GM12878 (cell line): ENCODE data around the gene PKP3. TPM values are rescaled to one million over a fixed set of nuclear protein-coding genes. Genes with fewer than 3 reads are reported as not detected.
A peak's percentile ranks its signal among the peaks of the same experiment; 100 is the strongest.

Experiments
- ATAC-seq: fragments of 200-7000 bp; cut with Tn5 transposase; 3 replicates; pipeline ENCODE4 v1.9.1; 2020; ENCODE audit warnings: mild to moderate bottlenecking, moderate library complexity
- BruUV-seq: library from RNA; stranded (reverse); fragments of 400-500 nt; replicated peaks from 2 replicates; lab custom pipeline; 2021; lab: Mats Ljungman, UMichigan
- CTCF ChIA-PET: fragments of 300-600 bp; sonication (Branson Sonifier 250); formaldehyde crosslinking; extraction: SDS; loops from one replicate; lab custom pipeline; 2021; ENCODE audit warnings: inconsistent platforms; lab: Yijun Ruan, JAX
- POLR2A ChIA-PET: fragments of 350-600 bp; formaldehyde crosslinking; extraction: SDS; loops from one replicate; lab custom pipeline; 2021; ENCODE audit warnings: inconsistent platforms; lab: Charles Lee
- RAD21 ChIA-PET: fragments of 300-600 bp; sonication (Branson Sonifier 250); formaldehyde crosslinking; loops from one replicate; lab custom pipeline; 2023; ENCODE audit warnings: antibody characterized with exemption; ENCODE audit not compliant: unreplicated experiment; lab: Charles Lee
- SMC1A ChIA-PET: fragments of 300-600 bp; sonication (Branson Sonifier 250); formaldehyde crosslinking; loops from one replicate; lab custom pipeline; 2023; ENCODE audit not compliant: unreplicated experiment, uncharacterized antibody; lab: Charles Lee
- DNase-seq: peaks from one replicate; pipeline ENCODE4 v3.0.0-alpha.2; 2011; ENCODE audit warnings: low read depth, low spot score
- FAIRE-seq: peaks from 3 replicates; lab custom pipeline; 2011; peaks lifted over from hg19 to GRCh38; lab: Jason Lieb, UNC
- H2AFZ ChIP-seq: 2 replicates; pipeline ENCODE4 v1.6.0; 2011; ENCODE audit warnings: low read depth, low read length, control low read depth; ENCODE audit not compliant: control insufficient read depth
- H3K27ac ChIP-seq: 2 replicates; pipeline ENCODE4 v1.5.1; 2011; ENCODE audit warnings: control low read depth; ENCODE audit not compliant: control insufficient read depth, insufficient read depth
- H3K27me3 ChIP-seq, 2 experiments: replicated peaks in 1 of 2; 2 replicates each; pipeline versions ENCODE4 v1.6.0 to v1.6.1; 2011; ENCODE audit warnings: low read length in 1 of 2; ENCODE audit not compliant: control insufficient read depth in 2 of 2, insufficient read depth in 2 of 2
- H3K36me3 ChIP-seq, 2 experiments: 2 replicates each; pipeline ENCODE4 v1.5.1; 2011; ENCODE audit warnings: low read length in 1 of 2; ENCODE audit not compliant: control insufficient read depth in 2 of 2, insufficient read depth in 2 of 2
- H3K4me1 ChIP-seq: 2 replicates; pipeline ENCODE4 v1.6.1; 2011; ENCODE audit warnings: mild to moderate bottlenecking, low read length, moderate library complexity, mixed read lengths; ENCODE audit not compliant: control insufficient read depth, insufficient read depth
- H3K4me2 ChIP-seq: 2 replicates; pipeline ENCODE4 v1.6.0; 2011; ENCODE audit warnings: control low read depth; ENCODE audit not compliant: control insufficient read depth, insufficient read depth
- H3K4me3 ChIP-seq: fragments of 200-600 bp; sonication (generic); 2 replicates; pipeline ENCODE4 v1.5.1; 2016
- H3K79me2 ChIP-seq: 2 replicates; pipeline ENCODE4 v1.6.0; 2011; ENCODE audit warnings: low read length; ENCODE audit not compliant: control insufficient read depth, insufficient read depth
- H3K9ac ChIP-seq: 2 replicates; pipeline ENCODE4 v1.8.0; 2011; ENCODE audit warnings: low read length, control low read depth, mixed read lengths; ENCODE audit not compliant: control insufficient read depth, insufficient read depth
- H3K9me3 ChIP-seq: replicated peaks from 3 replicates; pipeline ENCODE4 v1.5.1; 2011; ENCODE audit warnings: mild to moderate bottlenecking, low read length; ENCODE audit not compliant: control insufficient read depth, insufficient read depth
- H4K20me1 ChIP-seq: 2 replicates; pipeline ENCODE4 v1.6.0; 2011; ENCODE audit not compliant: control insufficient read depth, insufficient read depth
- BACH1 ChIP-seq: fragments of 450-650 bp; IDR thresholded peaks from 2 replicates; pipeline ENCODE4 v1.6.1; 2017; ENCODE audit warnings: mild to moderate bottlenecking, borderline replicate concordance
- BHLHE40 ChIP-seq, 2 experiments: fragments of 450-650 bp in 1 of 2; IDR thresholded peaks; 2 replicates each; pipeline ENCODE4 v1.6.1; 2011 to 2017; ENCODE audit warnings: low read depth in 2 of 2, borderline replicate concordance in 1 of 2, improper control_type of control experiment in 1 of 2, low read length in 1 of 2, mild to moderate bottlenecking in 1 of 2
- CBX3 ChIP-seq: fragments of 200-600 bp; sonication (generic); IDR thresholded peaks from 2 replicates; pipeline ENCODE4 v1.6.1; 2016; ENCODE audit warnings: low read depth, borderline replicate concordance
- ESRRA ChIP-seq: IDR thresholded peaks from 2 replicates; pipeline ENCODE4 v1.6.1; 2012; ENCODE audit warnings: mild to moderate bottlenecking, low read length, improper control_type of control experiment
- HDGF ChIP-seq: fragments of 450-650 bp; IDR thresholded peaks from 2 replicates; pipeline ENCODE4 v1.6.1; 2016; ENCODE audit warnings: antibody characterized with exemption
- MLLT1 ChIP-seq: fragments of 450-650 bp; IDR thresholded peaks from 2 replicates; pipeline ENCODE4 v1.6.1; 2016; ENCODE audit warnings: mild to moderate bottlenecking
- POLR2A ChIP-seq: IDR thresholded peaks from 2 replicates; pipeline ENCODE4 v1.6.1; 2011; ENCODE audit warnings: low read depth, mild to moderate bottlenecking, low read length
- SIN3A ChIP-seq: IDR thresholded peaks from 2 replicates; pipeline ENCODE4 v1.6.1; 2012; ENCODE audit warnings: low read depth, low read length, improper control_type of control experiment
- SREBF1 ChIP-seq: IDR thresholded peaks from 2 replicates; pipeline ENCODE4 v1.6.1; 2012; ENCODE audit warnings: mild to moderate bottlenecking, low read length
- SUZ12 ChIP-seq: fragments of 200-600 bp; sonication (generic); IDR thresholded peaks from one replicate; pipeline ENCODE4 v1.6.1; 2018; ENCODE audit warnings: antibody characterized with exemption, mild to moderate bottlenecking; ENCODE audit not compliant: unreplicated experiment
- ZNF384 ChIP-seq: IDR thresholded peaks from 2 replicates; pipeline ENCODE4 v1.6.1; 2012; ENCODE audit warnings: low read depth, mild to moderate bottlenecking, low read length, improper control_type of control experiment, borderline replicate concordance
- ZNF622 ChIP-seq: fragments of 450-650 bp; IDR thresholded peaks from 2 replicates; pipeline ENCODE4 v1.6.1; 2017; ENCODE audit warnings: mild to moderate bottlenecking, inconsistent platforms
- WGBS: methylation state at CpG from one replicate; pipeline ENCODE4 v1.1.6; 2016; ENCODE audit warnings: low lambda C conversion rate; ENCODE audit not compliant: insufficient replicate concordance, insufficient coverage; ENCODE audit errors: missing lambda C conversion rate; 5-methylcytosine and 5-hydroxymethylcytosine counted together
- in situ Hi-C: fragments of 300-500 bp; cut with MboI; formaldehyde crosslinking; loops from 9 replicates; pipeline ENCODE4 v1.14.3; 2018; ENCODE audit warnings: mixed read lengths
- intact Hi-C: fragments of 100-400 bp; cut with micrococcal nuclease; formaldehyde crosslinking; loops from one replicate; pipeline ENCODE4 v1.14.2; 2022; ENCODE audit not compliant: unreplicated experiment
- polyA plus RNA-seq, 11 experiments: library from polyadenylated mRNA; depleted of rRNA in 4 of 11; unstranded in 6 of 11; stranded (reverse) in 5 of 11; fragments of >200 nt; fragmentation: Nextera tagmentation in 4 of 11; fragmentation: Illumina TruSeq in 1 of 11; extraction: Ambion mirVana in 4 of 11; extraction: Trizol in 1 of 11; gene quantifications; 1 replicate in 1 of 11; 2 replicates in 10 of 11; pipeline versions ENCODE4 v1.2.1 to v1.2.3, GENCODE V29; 2011 to 2016; ENCODE audit warnings: inconsistent platforms in 2 of 11, missing spikeins in 2 of 11, low read depth in 1 of 11
- total RNA-seq, 4 experiments: library from RNA; depleted of rRNA in 3 of 4; stranded (reverse); fragments of >200 nt in 3 of 4; fragmentation: Illumina TruSeq in 1 of 4; extraction: Trizol in 1 of 4; gene quantifications; 2 replicates each; pipeline versions ENCODE4 v1.2.1 to v1.2.3, GENCODE V29; 2013 to 2021

Gene PKP3
- total and polyA plus RNA-seq, 10 of the 15 experiments (the other 5 are each of a cell fraction or from before 2014, with no cell fraction given): 0.45 to 0.90 TPM; not detected in 8

GRCh38 chr11:356610-357009, 37.4 kb upstream of the PKP3 start:
- 77% methylated on average over 6 of the region's 6 CpGs for WGBS
- Histone ChIP-seq H3K36me3 (no peaks in the 10 kb centered on the region), H3K9ac (no peak overlapping the region), H3K4me3 (no peak overlapping the region), H3K27ac (no peak overlapping the region), H3K4me1 (peaks cover 25% of the 10 kb centered on the region), H3K4me2 (no peak overlapping the region), H3K27me3 (no peaks in the 10 kb centered on the region), H3K9me3 (peaks cover 8% of the 10 kb centered on the region; the same call in 2 of the 3 replicates), H4K20me1 (no peaks in the 10 kb centered on the region), H2AFZ (no peak overlapping the region), H3K79me2 (peaks cover 7% of the 10 kb centered on the region)
- CTCF ChIA-PET: interaction anchor here (1.9 to 3.9 kb wide), 5 partner anchors 26 to 106 kb away, joined by 11 to 31 read pairs (median 17); partner anchors contain the start of gene IFITM2
- POLR2A ChIA-PET: interaction anchor here (1.9 to 3.9 kb wide), 4 partner anchors 28 to 89 kb away, joined by 24 to 86 read pairs (median 38); no protein-coding TSS in a partner anchor
- no TSS peak for BruUV-seq
- RAD21 ChIA-PET: interaction anchor here (2.2 to 3.7 kb wide), 5 partner anchors 28 to 106 kb away, joined by 16 to 68 read pairs (median 23); partner anchors contain the start of gene IFITM1
- TF ChIP-seq ESRRA: no peak
- TF ChIP-seq HDGF: peak; percentile 75
- in situ Hi-C loops (loop anchor here (5.0 kb wide), 1 partner anchor 104 kb away; no protein-coding TSS in a partner anchor), intact Hi-C loops (loop anchor here (5.0 to 10.0 kb wide), 2 partner anchors 92 to 149 kb away; partner anchors contain the start of genes BET1L and RIC8A)
- SMC1A ChIA-PET: interaction anchor here (1.2 to 4.6 kb wide), 3 partner anchors 26 to 106 kb away, joined by 3 to 44 read pairs (median 5); no protein-coding TSS in a partner anchor
- no peak for DNase-seq
- no peak for ATAC-seq
- no peak for FAIRE-seq

- ChIA-PET CTCF (no interaction called here), SMC1A (no interaction called here), RAD21 (no interaction called here), POLR2A (no interaction called here)
- in situ Hi-C loops (loop anchor here (5.0 kb wide), 1 partner anchor 105 kb away; no protein-coding TSS in a partner anchor), intact Hi-C loops (loop anchor here (5.0 to 10.0 kb wide), 2 partner anchors 93 to 150 kb away; partner anchors contain the start of genes BET1L and RIC8A)
- 94% methylated on average over 4 of the region's 4 CpGs for WGBS
- Histone ChIP-seq H3K4me3 (no peak overlapping the region), H3K4me2 (no peak overlapping the region), H3K27ac (no peak overlapping the region), H3K9ac (no peak overlapping the region), H3K36me3 (no peaks in the 10 kb centered on the region), H4K20me1 (no peaks in the 10 kb centered on the region), H3K79me2 (peaks cover 7% of the 10 kb centered on the region), H3K9me3 (peaks cover 8% of the 10 kb centered on the region; the same call in 2 of the 3 replicates), H3K27me3 (no peaks in the 10 kb centered on the region), H3K4me1 (peaks cover 23% of the 10 kb centered on the region), H2AFZ (no peak overlapping the region)
- FAIRE-seq (no peak), DNase-seq (no peak), ATAC-seq (no peak)
- BruUV-seq: no TSS peak
- TF ChIP-seq CBX3 (no peak), MLLT1 (no peak), BHLHE40 (IDR thresholded peaks at IDR 0.05; ENCODE audit: borderline replicate concordance in 1 of 2, low read depth in 2 of 2, low read length in 1 of 2) (no peak), ZNF622 (no peak), SREBF1 (no peak), SUZ12 (no peak), ZNF384 (no peak), POLR2A (no peak), SIN3A (no peak), BACH1 (no peak)
These were observed 36.4 kb upstream of the PKP3 start for GRCh38 chr11:357582-357981.
